Right cardiac atrium (tissue), 5 donors: Measurements from ENCODE around the gene LGR4. TPM values are rescaled to one million over a fixed set of nuclear protein-coding genes. Genes with fewer than 3 reads are reported as not detected.
"Not testable (repeated sequence)": the region's sequence is repeated elsewhere in the genome, so short reads cannot be mapped to it uniquely, and the experiment has no call there.

Experiments used
- ATAC-seq, 2 donors: fragments of 200-7000 bp; cut with Tn5 transposase; one replicate each; pipeline versions ENCODE4 v1.8.0 to v1.9.1; 2020; ENCODE audit warnings: moderate library complexity in 2 of 2, mild to moderate bottlenecking in 1 of 2
- DNase-seq, 3 donors: peaks; one replicate each; pipeline ENCODE4 v3.0.0-alpha.2; 2020
- H3K27ac ChIP-seq: one replicate; pipeline ENCODE4 v1.5.1; 2013; ENCODE audit warnings: mild to moderate bottlenecking, low read length, control low read depth, moderate library complexity
- H3K27me3 ChIP-seq: one replicate; pipeline ENCODE4 v1.6.1; 2013; ENCODE audit not compliant: control insufficient read depth, insufficient read depth
- H3K4me1 ChIP-seq: one replicate; pipeline ENCODE4 v1.6.1; 2013; ENCODE audit warnings: low read length; ENCODE audit not compliant: control insufficient read depth, insufficient read depth
- H3K4me3 ChIP-seq: one replicate; pipeline ENCODE4 v1.5.1; 2013; ENCODE audit warnings: low read length, control low read depth
- H3K9me3 ChIP-seq: one replicate; pipeline ENCODE4 v1.6.1; 2013; ENCODE audit warnings: low read length; ENCODE audit not compliant: control insufficient read depth
- WGBS: extraction: QIAGEN DNeasy Blood & Tissue Kit; methylation state at CpG from one replicate; pipeline ENCODE4 v1.1.7; 2013; 5-methylcytosine and 5-hydroxymethylcytosine counted together
- intact Hi-C, 4 donors: fragments of 100-400 bp; cut with DNase I; formaldehyde crosslinking; loops; one replicate each; pipeline versions ENCODE4 v1.11.0 to v1.14.0; 2022 to 2023
- polyA plus RNA-seq: library from polyadenylated mRNA; stranded (reverse); fragments of 200-250 nt; gene quantifications from one replicate; pipeline ENCODE4 v1.2.3, GENCODE V29; 2013
- total RNA-seq, 4 donors: library from RNA; stranded (reverse); fragmentation: NEBNext Ultra II Directional; extraction: Animal tissue kit (Norgen Biotek cat#: 25700); gene quantifications; one replicate each; pipeline ENCODE4 v1.2.1, GENCODE V29; 2021
- donor health status: healthy with polysubstance abuse.
- donor health status: DM: no; HTN: yes; CAD: no.
- donor health status: DM: no; HTN: no; CAD: no.
- donor health status: DM: no; HTN: yes; CAD: no; lungs with severe emphysema.
- donor health status: DM: yes; HTN: yes; CAD: no.

Gene LGR4
- total and polyA plus RNA-seq, 5 donors, result 16.0 to 50.6 (median 41.3) TPM

DNA sequence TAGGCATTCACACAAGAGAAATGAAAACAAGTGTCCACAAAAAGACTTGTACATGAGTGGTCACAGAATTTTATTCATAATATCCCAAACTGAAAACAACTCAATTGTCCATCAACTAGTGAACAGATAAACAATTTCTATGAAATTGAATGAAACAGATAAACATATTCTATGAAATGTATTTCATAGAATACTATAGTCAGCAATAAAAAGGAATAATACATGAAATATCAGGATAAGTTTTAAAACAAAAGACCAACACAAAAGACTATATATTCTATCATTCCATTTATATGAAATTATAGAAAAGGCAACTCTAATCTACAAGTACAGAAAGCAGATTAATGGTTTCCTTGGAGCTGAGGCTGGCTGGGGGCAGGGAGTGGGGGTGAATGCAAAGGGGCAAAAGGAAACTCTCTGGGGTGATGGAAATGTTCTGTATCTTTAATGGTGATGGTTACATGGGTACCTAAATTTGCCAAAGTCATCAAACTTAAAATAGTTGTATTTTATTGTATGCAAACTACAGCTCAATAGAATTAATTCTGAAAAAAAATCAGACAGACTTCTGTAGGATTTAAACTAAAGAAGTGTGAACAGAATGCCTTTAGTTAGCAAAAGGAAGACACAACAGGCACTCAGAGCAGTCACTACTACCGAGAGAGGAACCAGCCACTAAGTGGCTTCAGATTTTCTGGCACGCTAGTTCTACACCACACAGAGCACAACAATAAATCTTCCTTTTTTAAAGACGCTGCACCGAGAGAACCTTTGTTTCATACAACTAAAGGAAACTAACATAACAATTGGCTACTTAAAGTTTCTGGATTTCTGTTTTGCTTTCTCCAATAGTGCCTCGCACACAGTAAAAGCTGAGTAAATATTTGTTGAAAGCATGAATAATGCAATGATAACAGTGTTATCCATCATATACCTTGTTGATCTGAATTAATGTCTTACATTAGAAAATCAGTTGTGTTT lies 124.9 kb downstream of the LGR4 start:
- Histone ChIP-seq H3K9me3 (no peaks in the 10 kb centered on the region), H3K4me3 (no peak overlapping the region), H3K27me3 (no peaks in the 10 kb centered on the region), H3K4me1 (no peaks in the 10 kb centered on the region), H3K27ac (no peak overlapping the region)
- DNase-seq (no peak), ATAC-seq (peak; percentile 34 to 50)
- intact Hi-C loops, result no loop called here
- 38% methylated on average over 5 of the region's 5 CpGs for WGBS

DNA sequence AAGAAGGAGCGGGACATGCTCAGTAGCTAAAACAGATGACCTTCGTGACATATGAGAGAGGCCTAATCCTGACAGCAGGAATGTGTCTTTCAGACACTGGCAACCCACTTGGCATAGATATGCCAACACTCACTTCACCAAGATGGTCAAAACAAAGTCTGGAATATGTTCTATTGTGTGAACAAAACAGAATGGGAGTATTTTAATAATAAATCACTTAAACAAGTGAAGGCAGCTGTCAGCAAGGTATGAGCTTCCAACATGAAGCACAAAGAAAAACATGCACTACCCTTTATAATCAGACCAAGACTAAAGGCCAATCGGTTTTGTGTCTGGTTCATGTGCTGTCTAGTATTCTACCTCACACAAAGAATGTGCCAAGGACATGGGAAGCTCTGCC lies 132.6 kb downstream of the LGR4 start:
- ATAC-seq, result peak; percentile 53 to 85
- Histone ChIP-seq H3K4me1 (no peaks in the 10 kb centered on the region), H3K27ac (no peak overlapping the region), H3K4me3 (no peak overlapping the region), H3K27me3 (no peaks in the 10 kb centered on the region), H3K9me3 (no peaks in the 10 kb centered on the region)
- intact Hi-C loops, result no loop called here
- no peak for DNase-seq
- 55% methylated on average over 3 of the region's 3 CpGs for WGBS

DNA sequence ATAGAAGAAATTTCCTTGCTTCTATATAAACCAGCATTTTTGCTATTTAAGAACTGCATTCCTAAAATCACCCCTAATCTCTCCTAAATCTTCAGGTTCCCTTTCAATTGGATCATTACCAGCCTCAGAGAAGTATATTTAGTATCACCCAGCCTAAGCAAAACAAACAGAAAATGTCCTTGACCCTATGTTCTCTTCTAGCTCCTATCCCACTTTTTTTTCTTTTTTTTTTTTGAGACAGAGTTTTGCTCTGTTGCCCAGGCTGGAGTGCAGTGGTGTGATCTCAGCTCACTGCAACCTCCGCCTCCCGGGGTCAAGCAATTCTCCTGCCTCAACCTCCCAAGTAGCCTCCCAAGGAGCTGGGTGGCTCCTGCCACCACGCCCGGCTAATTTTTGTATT lies 137.8 kb downstream of the LGR4 start:
- WGBS, result 99% methylated on average over 4 of the region's 4 CpGs
- intact Hi-C loops, H3K4me3 ChIP-seq, H3K27me3 ChIP-seq, ATAC-seq, H3K4me1 ChIP-seq, H3K9me3 ChIP-seq, DNase-seq, H3K27ac ChIP-seq: not testable (repeated sequence)

DNA sequence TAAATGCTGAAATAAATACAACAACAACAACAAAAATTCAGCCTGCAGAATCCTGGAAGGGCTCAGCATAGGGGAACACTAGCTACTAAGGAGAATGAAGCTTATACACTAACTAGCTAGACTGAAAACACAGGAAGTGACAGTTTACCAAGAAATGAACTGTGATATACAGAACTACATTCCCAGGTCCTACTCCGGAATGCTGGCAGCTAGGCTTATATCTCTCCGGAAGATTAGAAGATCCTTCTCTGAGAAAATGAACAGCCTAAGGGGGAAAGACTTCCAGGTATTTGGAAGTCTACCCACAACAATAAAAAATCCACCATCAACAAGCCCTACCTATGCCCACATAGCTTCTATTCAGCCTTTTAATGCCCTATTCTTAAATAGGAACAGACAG lies 140.6 kb downstream of the LGR4 start:
- WGBS, result 46% methylated on average over 2 of the region's 2 CpGs
- H3K4me1 ChIP-seq, result no peaks in the 10 kb centered on the region

GRCh38 chr11:27330633-27331270 lies 141.8 kb downstream of the LGR4 start:
- no peak for ATAC-seq
- intact Hi-C loops, result no loop called here
- 95% methylated on average over 1 of the region's 1 CpG for WGBS

More for the DNA sequence above, 140.6 kb downstream of the LGR4 start:
- Histone ChIP-seq H3K9me3 (no peaks in the 10 kb centered on the region), H3K4me3 (no peak overlapping the region), H3K27ac (no peak overlapping the region), H3K27me3 (no peaks in the 10 kb centered on the region)
- DNase-seq (no peak), ATAC-seq (no peak)
- intact Hi-C loops, result no loop called here

DNA sequence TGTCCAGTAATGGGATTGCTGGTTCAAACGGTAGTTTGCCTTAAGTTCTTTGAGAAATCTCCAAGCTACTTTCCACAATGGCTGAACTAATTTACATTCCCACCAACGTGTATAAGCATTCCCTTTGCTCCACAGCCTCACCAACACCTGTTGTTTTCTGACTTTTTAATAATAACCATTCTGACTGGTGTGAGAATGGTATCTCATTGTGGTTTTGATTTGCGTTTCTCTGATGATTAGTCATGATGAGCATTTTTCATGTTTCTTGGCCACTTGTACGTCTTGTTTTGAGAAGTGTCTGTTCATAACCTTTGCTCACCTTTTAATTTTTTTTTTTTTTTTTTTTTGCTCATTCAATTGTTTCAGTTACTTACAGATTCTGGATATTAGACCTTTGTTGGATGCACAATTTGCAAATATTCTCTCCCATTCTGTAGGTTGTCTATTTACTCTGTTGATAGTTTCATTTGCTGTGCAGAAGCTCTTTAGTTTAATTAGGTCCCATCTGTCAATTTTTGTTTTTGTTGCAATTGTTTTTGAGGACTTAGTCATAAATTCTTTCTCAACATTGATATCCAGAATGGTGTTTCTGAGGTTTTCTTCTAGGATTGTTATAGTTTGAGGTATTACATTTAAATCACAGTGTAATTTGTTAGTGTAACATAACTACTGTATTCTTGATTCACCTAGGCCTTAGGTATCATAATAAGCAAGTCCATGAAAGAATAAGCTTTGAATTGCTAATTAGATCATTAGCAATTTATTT lies 142.5 kb downstream of the LGR4 start:
- intact Hi-C loops, result no loop called here
- Histone ChIP-seq H3K4me3 (no peak overlapping the region), H3K4me1 (no peaks in the 10 kb centered on the region), H3K9me3 (no peaks in the 10 kb centered on the region), H3K27me3 (no peaks in the 10 kb centered on the region), H3K27ac (no peak overlapping the region)
- WGBS, result 92% methylated on average over 4 of the region's 4 CpGs
- DNase-seq (no peak), ATAC-seq (no peak)

More at GRCh38 chr11:27330633-27331270, 141.8 kb downstream of the LGR4 start:
- no peak overlapping the region for H3K27ac ChIP-seq
- DNase-seq, result no peak
- H3K27me3 ChIP-seq, result no peaks in the 10 kb centered on the region
- H3K4me3 ChIP-seq, result no peak overlapping the region
- H3K9me3 ChIP-seq, result no peaks in the 10 kb centered on the region
- no peaks in the 10 kb centered on the region for H3K4me1 ChIP-seq

- no peak overlapping the region for H3K4me3 ChIP-seq
- no peaks in the 10 kb centered on the region for H3K9me3 ChIP-seq
- H3K27ac ChIP-seq, result no peak overlapping the region
- ATAC-seq, result no peak
- no peaks in the 10 kb centered on the region for H3K4me1 ChIP-seq
- no peak for DNase-seq
- intact Hi-C loops, result no loop called here
- WGBS, result 93% methylated on average over 5 of the region's 5 CpGs
- H3K27me3 ChIP-seq, result no peaks in the 10 kb centered on the region
Measured at GRCh38 chr11:27328614-27329013, 144.0 kb downstream of the LGR4 start.

DNA sequence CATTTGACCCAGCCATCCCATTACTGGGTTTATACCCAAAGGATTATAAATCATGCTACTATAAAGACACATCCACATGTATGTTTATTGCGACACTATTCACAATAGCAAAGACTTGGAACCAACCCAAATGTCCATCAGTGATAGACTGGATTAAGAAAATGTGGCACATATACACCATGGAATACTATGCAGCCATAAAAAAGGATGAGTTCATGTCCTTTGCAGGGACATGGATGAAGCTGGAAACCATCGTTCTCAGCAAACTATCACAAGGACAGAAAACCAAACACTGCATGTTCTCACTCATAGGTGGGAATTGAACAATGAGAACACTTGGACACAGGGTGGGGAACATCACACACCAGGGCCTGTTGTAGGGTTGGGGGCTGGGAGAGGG lies 145.5 kb downstream of the LGR4 start:
- WGBS, result 98% methylated on average over 1 of the region's 2 CpGs

DNA sequence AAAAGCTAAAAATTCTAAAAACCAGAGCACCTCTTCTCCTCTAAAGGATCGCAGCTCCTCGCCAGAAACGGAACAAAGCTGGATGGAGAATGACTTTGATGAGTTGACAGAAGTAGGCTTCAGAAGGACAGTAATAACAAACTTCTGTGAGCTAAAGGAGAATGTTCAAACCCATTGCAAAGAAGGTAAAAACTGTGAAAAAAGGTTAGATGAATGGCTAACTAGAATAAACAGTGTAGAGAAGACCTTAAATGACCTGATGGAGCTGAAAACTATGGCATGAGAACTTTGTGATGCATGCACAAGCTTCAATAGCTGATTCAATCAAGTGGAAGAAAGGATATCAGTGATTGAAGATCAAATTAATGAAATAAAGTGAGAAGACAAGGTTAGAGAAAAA lies 150.4 kb downstream of the LGR4 start:
- H3K9me3 ChIP-seq, H3K27me3 ChIP-seq, H3K4me3 ChIP-seq, DNase-seq, H3K27ac ChIP-seq, H3K4me1 ChIP-seq, intact Hi-C loops, ATAC-seq: not testable (repeated sequence)
- WGBS, result 79% methylated on average over 3 of the region's 3 CpGs

More for the DNA sequence above, 145.5 kb downstream of the LGR4 start:
- H3K27ac ChIP-seq, intact Hi-C loops, H3K4me3 ChIP-seq, H3K27me3 ChIP-seq, H3K4me1 ChIP-seq, H3K9me3 ChIP-seq, ATAC-seq, DNase-seq: not testable (repeated sequence)

DNA sequence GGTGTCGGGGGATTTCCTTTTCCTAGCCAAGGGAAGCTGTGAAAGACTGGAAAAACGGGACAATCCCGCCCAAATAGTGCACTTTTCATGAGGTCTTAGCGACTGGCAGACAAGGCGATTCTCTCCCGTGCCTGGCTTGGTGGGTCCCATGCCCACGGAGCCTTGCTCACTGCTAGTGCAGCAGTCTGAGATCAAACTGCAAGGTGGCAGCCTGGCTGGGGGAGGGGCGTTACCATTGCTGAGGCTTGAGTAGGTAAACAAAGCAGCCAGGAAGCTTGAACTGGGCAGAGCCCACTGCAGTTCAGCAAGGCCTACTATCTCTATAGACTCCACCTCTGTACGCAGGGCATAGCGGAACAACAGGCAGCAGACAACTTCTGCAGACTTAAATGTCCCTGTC lies 151.2 kb downstream of the LGR4 start:
- H3K4me1 ChIP-seq, H3K27ac ChIP-seq, H3K27me3 ChIP-seq, H3K9me3 ChIP-seq, H3K4me3 ChIP-seq, ATAC-seq, intact Hi-C loops, DNase-seq: not testable (repeated sequence)
- WGBS, result 96% methylated on average over 10 of the region's 10 CpGs

GRCh38 chr11:27319072-27319471 lies 153.5 kb downstream of the LGR4 start:
- intact Hi-C loops, result no loop called here
- Histone ChIP-seq H3K9me3 (no peaks in the 10 kb centered on the region), H3K4me1 (no peaks in the 10 kb centered on the region), H3K27ac (no peak overlapping the region), H3K27me3 (no peaks in the 10 kb centered on the region), H3K4me3 (no peak overlapping the region)
- ATAC-seq (no peak), DNase-seq (no peak)
- WGBS, result 52% methylated on average over 2 of the region's 2 CpGs
